IMR-90 (cell line): ENCODE data around the gene FUBP3.

Experiments used
- BHLHE40 ChIP-seq: fragments of 150-350 bp; IDR thresholded peaks from 2 replicates; pipeline ENCODE4 v1.6.1; 2016; ENCODE audit warnings: mild to moderate bottlenecking, low read depth, low read length
- CEBPB ChIP-seq: IDR thresholded peaks from 2 replicates; pipeline ENCODE4 v1.6.1; 2012; ENCODE audit warnings: low read depth, low read length, improper control_type of control experiment
- CTCF ChIP-seq: conservative IDR thresholded peaks from 2 replicates; pipeline ENCODE4 v1.5.1; 2012; ENCODE audit warnings: mild to moderate bottlenecking, low read depth, low read length, improper control_type of control experiment
- MAZ ChIP-seq: IDR thresholded peaks from 2 replicates; pipeline ENCODE4 v1.6.1; 2012; ENCODE audit warnings: low read depth, mild to moderate bottlenecking, low read length, improper control_type of control experiment, moderate library complexity, borderline replicate concordance
- MXI1 ChIP-seq: IDR thresholded peaks from 2 replicates; pipeline ENCODE4 v1.6.1; 2012; ENCODE audit warnings: low read depth, mild to moderate bottlenecking, low read length, moderate library complexity, borderline replicate concordance
- POLR2A ChIP-seq: IDR thresholded peaks from 2 replicates; pipeline ENCODE4 v1.6.1; 2012; ENCODE audit warnings: mild to moderate bottlenecking, low read depth, low read length
- RAD21 ChIP-seq: IDR thresholded peaks from 2 replicates; pipeline ENCODE4 v1.6.1; 2012; ENCODE audit warnings: low read length, improper control_type of control experiment
- RCOR1 ChIP-seq: IDR thresholded peaks from 2 replicates; pipeline ENCODE4 v1.6.1; 2012; ENCODE audit warnings: mild to moderate bottlenecking, low read length, improper control_type of control experiment; ENCODE audit not compliant: insufficient replicate concordance
- RFX5 ChIP-seq: IDR thresholded peaks from 2 replicates; pipeline ENCODE4 v1.8.0; 2012; ENCODE audit warnings: low read depth, mild to moderate bottlenecking, low read length, moderate library complexity
- SMC3 ChIP-seq: fragments of 150-350 bp; IDR thresholded peaks from 2 replicates; pipeline ENCODE4 v1.6.1; 2016; ENCODE audit warnings: low read depth, mild to moderate bottlenecking, antibody characterized with exemption, low read length, moderate library complexity
- USF2 ChIP-seq: fragments of 150-350 bp; IDR thresholded peaks from 2 replicates; pipeline ENCODE4 v1.6.1; 2017; ENCODE audit warnings: mild to moderate bottlenecking, antibody characterized with exemption, low read length, low read depth

GRCh38 chr9:130576176-130576575, 3.2 kb upstream of the FUBP3 start:
- TF ChIP-seq CTCF: no peak
- no peak for TF ChIP-seq POLR2A
- TF ChIP-seq MAZ: no peak
- no peak for TF ChIP-seq USF2
- TF ChIP-seq BHLHE40: no peak
- TF ChIP-seq RAD21: no peak
- TF ChIP-seq SMC3: no peak
- no peak for TF ChIP-seq RFX5
- TF ChIP-seq MXI1: no peak
- TF ChIP-seq RCOR1: no peak
- TF ChIP-seq CEBPB: no peak
